GM19328 (cell line): Measurements from ENCODE around the gene PAPPA.

Source experiments
- ATAC-seq: cut with Tn5 transposase; IDR thresholded peaks from one replicate; pipeline ENCODE4 v1.9.1; 2021; ENCODE audit warnings: mild to moderate bottlenecking, moderate library complexity; ENCODE audit not compliant: unreplicated experiment

Gene PAPPA

DNA sequence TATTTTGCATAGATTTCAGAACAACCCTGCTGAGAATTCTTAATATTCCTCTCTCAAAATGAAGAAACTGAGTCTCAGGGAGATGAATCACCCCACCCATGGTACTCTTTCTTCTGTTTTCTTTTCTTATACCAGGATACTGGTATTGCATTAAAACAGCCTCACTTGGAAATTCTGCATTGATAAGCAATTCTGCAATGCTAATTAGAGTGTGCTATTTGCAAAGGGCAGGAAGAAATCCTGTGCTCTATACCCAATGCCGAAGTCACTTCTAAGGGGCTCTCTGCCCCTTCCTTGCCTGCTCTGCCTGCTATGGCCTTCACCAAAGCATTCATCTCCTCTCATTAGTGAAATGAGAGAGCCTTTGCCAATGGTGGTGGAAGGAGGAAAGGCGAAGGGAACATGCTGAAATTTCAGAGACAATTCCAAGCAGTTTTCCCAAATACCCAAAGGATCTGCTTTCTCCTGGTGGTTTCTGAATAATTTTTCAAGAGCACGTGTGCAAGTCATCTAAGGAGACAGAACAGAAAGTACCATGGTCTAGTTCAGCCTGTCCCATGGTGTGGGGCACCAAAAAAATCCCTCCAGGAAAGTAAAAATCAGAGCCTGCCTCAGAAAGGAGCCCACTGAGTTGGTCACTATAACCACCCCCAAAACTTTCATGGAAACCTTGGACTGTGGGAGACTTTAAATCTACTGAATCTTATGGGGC lies 156.5 kb downstream of the PAPPA start:
- ATAC-seq = no peak

DNA sequence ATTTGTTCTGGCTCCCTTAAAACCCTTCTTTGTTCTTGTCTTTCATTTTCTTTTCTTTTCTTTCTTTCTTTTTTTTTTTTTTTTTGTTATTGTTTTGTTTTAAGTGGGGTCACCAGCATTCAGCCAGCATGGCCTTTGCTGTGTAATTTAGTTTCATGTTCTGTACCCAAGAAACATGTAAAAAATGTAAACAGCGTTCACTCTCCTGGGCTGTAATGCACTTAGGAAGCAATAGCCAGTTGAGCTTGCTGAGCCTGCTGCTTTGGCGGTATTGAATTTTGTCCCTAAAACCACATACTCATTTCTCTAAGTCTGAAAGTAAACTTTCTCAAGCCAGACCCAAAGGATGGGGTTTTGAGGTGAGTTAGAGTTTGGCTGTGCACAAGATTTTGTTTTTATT lies 158.6 kb downstream of the PAPPA start:
- no peak for ATAC-seq

DNA sequence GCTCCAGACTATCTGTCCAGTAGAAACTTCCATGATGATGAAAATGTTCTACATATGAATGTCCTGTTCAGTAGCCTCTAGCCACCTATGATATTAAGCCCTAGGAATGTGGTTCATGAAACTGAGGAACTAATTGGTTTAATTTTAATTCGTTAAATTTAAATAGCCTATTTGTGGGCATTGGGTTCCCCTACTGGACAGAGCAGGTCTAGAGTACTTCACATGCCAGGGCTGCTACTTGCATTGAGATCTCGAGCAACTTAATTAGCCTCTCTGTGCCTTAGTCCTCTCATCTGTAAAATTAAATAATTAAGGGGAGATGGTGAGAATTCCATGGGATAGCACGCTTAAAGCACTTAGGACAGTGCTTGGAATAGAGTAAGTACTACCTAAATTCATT lies 160.0 kb downstream of the PAPPA start:
- ATAC-seq = no peak

DNA sequence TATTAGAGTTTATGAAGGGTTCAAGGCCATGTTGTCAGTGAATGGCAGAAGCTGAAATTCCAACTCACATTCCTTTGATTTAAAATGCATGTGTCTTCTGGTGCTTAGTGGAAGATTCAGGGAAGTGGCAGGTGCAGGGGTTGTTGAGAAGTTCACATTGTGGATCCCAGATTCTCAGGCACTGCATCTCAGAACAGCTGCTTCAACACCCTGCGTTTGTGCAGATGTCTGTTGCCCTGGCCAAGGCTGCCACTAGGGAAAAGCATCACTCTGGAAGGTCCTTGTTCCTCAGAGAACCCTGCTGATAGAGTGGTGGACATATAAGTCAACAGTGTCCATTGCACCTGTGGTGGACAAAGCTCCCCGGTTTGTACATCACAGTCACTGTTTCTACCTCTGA lies 162.7 kb downstream of the PAPPA start:
- no peak for ATAC-seq

DNA sequence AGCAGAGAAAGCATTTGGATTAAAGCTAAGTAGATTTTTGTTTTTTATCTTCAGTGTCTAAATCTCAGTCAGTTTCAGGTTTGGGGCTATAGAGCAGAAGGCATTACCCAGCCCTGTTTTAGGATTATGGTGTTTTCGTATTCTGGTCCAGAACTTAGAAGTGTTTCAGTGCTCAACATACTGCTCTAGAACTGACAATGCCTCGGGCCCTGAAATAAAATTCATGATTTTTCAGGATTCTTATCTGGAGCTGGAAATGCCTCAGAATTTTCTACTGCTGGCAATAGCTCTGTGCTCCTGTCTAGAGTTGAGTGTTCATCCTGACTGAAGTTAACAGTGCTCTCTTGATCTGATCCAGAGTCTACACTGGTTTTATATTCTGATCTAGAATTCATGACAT lies 163.9 kb downstream of the PAPPA start:
- no peak for ATAC-seq

DNA sequence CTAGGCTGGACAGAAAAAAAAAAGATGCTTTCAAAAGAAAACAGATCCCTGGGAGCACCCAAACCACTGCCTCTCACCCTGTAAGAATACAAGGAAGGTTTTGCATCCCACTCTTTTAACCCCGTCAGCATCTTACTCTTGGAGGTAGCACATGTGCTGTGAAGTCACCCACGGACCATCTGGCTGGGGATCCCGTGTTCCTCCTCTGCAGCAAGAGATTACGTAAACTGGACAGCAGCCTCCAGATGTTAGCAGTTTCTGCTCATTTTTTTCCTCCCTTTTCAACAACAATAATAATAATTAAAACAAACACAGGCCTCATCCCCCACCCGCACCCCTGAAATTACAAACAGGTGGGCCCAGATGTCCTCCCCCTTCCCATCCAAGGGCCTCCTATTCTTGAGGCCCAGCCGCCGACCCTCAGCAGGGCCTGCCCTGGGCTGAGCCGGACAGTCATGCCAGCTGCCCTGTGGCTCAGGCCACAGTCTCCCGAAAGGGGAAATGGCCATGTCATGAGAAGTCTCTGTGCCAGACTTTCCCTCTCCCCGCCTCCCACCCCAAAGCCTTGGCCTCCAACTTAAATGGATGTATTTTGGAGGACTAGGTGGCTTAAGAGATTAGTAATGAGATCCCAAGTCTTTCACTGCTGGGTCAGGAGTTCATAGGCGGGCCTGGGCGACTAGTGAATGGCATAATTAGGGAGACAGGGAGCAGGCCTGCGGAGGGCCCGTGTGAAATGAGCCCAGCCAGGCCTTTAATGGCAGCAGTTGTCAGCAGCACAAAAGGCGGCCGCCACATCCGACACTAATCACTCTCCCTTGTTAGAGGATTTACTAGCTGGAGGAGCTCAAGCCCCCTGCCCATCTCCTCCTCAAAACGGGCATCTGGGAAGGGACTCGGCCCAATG lies 165.1 kb downstream of the PAPPA start:
- no peak for ATAC-seq

DNA sequence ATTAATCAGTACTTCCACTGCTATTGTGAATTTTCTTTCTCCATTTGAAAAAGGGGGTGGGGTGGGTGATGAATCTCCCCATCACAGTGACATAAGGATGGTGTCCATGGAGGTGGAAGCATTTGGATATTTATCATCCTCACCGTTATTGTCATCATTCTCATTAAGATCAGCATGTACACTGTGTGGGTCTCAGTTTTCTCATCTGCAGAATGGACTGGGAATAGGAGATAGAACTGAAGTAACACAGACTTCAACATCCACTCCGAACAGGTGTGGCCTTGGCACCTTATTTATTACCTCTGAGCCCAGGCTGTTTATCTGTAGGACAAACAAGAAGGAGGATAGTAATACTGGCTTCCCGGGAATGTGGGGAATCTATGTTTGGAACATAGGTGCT lies 165.9 kb downstream of the PAPPA start:
- ATAC-seq = no peak

DNA sequence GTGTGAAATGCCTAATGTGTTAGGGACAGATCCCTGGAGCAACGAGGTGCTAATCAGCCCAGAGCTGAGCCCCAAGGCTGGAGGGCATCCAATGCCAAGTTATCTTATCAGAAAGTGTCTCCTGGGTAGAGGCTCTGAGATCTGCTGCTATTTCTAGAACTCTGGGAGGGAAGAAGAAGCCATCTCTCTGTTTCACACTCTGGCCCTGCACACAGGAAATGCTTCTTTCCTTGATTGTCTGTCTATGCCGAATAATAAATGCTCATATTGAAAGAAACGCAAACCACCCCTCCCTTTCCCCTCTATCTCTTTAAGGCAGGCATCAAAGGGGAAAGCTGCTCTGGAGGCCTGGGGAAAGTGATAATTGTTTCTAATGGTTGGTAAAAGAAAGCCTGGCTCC lies 166.7 kb downstream of the PAPPA start:
- ATAC-seq = no peak

DNA sequence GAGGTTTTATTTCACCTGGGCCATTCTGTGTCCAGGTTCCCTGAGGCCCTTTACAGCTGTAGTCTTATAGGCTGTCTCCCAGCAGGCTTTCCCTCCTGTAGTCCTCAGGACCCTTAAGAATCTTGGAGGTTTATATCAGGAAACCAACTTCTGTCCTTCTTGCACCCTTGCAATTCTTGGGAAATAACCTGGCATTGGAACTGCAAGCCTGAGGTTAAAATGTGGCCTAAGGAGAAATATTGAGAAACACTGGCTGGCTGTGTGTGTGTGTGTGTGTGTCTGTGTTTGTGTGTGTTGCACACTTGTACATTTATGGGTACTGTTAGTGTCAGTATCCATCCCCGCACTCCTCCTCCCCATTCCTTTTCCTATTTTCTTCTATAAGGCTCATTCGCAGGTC lies 168.9 kb downstream of the PAPPA start:
- ATAC-seq = no peak

DNA sequence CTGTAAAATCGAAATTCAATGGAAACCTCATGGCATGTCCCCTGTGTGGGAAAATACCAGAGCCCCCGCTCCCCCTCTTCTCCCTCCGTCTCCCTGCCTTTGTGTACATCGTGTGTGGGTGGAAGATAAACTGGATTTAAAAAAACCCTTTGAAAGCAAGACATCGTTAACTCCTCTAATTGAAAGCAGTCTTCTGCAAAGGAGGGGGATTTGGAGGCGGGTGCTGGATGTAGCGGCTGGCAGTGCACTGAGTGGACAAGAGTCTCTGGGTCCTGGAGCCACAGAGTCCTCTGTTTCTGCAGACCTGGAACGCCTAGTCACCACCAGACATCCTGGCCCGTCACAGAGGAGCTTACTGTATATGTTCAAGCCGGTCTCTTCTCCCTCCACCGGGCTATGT lies 169.4 kb downstream of the PAPPA start:
- no peak for ATAC-seq

DNA sequence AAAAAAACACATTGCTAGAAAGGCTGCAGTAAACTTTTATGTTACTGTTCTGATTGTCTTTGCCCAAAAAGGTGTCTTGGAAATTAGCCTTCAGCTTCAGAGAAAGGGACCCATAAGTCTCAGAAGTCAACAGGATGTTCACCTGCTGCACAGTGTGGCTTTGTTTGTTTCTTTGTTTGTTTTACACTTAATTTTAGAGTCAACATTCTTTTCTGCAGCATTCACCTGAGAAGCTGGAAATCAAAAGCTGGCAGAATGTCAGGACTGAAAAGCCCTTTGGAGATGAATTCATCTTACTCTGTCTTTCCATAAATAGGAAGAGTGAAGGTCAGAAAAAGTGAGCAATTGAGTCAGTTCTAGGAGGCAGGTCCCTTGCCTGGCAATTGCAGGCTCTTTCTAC lies 170.0 kb downstream of the PAPPA start:
- no peak for ATAC-seq

DNA sequence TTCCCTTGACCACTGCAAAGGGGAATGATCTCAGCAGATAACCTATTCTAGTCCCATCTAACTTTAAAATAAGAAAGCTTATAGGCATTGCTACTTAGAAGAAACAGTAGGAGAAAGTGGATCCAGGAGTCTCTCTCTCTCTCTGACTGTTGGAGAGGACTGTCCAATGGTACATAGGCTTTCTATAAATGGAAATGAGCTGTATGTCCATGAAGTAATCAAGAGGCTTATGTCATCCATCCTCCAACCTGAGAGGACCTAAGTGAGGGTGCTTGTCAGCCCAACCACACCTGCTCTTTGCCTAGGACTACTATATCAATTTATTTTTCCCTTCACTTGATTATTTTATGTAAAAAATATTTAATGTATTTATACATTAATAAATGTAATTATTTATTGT lies 172.3 kb downstream of the PAPPA start:
- ATAC-seq = no peak

DNA sequence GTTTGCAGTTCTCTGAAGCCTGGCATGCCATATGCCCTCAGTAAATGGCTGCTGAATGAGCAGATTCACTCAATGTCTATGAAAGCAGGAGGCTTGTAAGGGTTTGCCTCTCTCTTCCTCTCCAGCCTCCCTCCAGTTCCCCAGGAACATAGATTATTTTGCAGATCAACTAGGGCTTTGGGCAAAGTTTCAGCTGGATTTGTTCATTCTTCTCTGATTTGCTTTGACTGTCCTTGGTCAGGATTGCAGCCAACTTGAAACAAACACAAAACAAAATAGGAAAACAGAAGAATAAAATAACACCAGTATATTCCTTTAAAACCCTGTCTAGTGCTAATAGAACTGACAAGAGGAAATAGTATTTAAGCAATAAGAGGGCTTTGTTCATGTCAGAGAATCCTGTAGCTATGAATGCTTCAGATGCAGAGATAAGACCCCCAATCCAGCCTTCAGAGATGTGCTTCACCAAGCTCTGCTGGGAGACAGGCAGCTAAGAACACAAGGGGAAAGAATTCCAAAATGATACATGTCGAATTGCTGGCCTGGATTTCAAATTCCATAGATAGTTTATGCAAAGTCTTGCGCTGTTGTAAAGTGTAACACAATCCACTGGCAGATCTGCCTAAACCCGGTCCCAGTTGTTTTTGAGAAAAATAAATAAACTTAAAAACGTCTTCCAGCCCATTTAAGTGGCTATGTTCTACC lies 174.3 kb downstream of the PAPPA start:
- ATAC-seq = no peak

DNA sequence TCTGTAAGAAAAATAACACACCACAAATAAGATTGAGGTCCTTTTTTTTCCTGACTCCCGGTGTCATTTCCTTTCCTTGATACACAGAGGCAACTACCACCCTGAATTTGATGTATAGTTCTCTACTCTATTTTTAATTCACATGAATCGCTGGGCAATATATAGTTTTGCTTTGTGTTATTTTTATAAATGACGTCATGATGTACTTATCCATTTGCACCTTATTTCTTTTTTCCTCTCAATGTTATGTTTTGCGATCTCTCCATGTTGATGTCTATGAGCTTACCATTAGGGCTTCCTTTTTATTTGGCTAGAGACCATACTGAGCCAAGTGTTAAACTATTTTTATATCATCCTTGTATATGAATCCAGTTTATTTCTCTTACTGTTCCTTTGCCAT lies 175.9 kb downstream of the PAPPA start:
- no peak for ATAC-seq

DNA sequence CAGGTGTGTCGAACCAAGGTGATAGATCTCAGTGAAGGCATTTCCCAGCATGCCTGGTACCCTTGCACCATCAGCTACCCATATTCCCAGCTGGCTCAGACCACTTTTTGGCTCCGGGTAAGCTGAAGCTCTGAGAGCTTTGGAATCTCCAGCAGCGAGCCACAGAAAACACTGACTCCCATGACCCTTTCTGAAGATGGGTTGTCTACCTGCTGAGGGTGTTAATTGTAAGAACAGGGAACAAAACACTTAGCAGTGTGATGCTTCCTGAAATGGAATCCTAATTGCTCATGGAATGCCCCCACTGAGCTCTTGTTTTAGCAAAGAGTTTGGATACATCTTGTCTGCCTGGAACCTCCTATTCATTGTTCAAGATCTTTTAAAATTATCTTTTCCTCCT lies 177.7 kb downstream of the PAPPA start:
- ATAC-seq = no peak

DNA sequence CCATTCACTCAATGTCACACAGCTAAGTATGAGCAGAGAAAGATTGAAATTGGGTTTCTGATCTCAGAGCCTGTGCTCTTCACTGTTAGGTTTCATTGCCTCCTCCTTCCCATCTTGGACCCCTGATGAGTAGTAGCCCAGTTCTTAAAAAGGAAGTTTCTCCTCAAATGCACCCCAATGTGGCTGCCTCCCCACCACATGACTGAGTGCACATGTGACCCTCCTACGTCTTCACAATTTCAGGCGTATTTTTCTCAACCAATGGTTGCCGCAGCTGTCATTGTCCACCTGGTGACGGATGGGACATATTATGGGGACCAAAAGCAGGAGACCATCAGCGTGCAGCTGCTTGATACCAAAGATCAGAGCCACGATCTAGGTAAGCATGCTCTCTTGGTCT lies 178.5 kb downstream of the PAPPA start:
- ATAC-seq = no peak

DNA sequence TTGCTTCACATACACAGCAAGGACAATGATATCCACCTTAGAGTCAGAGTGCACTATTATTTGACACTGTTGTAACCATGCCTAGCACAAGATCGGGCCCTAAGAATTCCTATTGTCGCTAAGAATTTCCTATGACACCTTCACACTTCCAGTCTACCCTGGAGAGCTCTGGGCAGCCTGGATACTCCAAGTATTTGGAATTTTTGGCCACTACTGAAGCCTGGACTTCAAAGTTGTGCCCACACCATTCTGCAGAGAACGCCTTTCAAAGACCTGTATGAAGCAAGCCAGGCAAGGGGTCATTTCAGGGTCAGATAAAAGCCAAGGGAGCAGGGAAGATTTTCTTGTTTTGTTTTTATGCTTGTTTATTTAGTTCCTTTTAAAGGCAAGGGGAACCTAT lies 179.7 kb downstream of the PAPPA start:
- ATAC-seq = no peak

DNA sequence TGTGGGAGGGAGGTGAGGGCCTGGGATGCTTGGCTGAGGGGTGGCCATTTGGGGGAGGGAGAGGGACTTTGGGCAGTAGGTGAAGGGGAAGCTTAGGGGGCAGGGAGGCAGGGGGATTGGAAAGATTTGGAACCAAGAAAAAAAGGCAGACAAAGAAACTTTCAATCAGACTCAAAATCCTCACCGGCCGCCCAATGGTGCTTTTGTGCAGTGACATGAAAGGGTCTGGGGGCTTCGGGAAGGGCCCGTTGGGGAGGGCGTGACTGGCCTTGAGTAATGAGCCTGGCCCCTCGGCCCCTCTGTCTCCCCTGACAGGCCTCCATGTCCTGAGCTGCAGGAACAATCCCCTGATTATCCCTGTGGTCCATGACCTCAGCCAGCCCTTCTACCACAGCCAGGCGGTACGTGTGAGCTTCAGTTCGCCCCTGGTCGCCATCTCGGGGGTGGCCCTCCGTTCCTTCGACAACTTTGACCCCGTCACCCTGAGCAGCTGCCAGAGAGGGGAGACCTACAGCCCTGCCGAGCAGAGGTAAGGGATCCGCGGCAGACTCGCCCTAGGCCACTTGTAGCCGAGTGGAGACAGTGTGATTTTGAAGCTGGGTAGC lies 181.1 kb downstream of the PAPPA start:
- ATAC-seq = no peak

DNA sequence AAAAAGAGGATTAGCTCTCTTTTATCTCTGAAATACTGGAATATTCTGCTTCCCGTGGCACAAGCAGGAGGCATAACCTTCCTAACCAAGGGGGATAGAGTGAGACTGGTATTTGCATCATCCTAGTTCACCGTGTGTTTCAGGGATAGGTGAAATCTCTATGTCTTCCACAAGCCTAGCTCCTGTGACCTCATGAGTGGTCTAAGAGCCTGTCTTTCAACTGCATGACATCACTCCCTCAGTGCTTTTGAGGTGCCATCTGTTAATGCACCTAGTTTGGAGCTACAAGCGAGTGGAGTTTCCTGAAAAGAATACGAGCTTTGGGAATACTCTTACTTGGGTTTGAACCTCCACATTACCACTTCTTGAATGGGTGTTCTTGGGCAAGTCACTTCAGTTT lies 181.8 kb downstream of the PAPPA start:
- no peak for ATAC-seq

DNA sequence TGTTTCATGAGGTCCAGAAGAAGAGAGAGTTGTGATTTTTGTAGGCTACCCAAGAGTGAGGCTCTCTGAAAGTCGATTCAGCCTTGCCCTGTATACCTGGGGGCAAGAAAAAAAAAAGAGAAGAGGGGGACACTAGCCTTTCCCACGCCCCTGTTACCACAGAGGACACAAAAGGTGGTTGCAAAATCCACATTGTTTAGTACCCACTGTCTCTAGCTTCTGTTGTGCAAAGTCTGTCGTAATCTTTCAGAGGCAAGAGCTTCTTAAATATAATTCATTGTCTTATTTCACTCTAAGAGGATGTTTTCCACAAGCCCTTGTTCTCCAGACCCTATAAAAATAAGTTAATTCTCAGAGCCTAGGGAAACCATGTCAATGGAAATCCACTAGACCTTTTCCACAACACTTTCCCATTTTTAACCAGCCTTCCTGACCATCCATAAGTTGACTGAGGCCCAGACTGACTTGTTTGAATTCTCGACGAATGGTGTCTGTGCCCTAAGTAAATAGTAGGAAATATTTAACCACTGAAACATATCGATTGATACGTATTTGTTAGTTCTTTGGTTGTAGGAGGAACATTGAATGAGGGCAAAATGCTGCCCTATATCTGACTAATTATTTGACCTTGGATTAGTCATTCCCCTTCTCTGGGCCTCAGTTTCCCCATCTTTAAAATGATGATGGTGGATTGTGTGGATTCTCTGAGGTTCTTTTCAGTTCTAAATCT lies 182.7 kb downstream of the PAPPA start:
- ATAC-seq = no peak

DNA sequence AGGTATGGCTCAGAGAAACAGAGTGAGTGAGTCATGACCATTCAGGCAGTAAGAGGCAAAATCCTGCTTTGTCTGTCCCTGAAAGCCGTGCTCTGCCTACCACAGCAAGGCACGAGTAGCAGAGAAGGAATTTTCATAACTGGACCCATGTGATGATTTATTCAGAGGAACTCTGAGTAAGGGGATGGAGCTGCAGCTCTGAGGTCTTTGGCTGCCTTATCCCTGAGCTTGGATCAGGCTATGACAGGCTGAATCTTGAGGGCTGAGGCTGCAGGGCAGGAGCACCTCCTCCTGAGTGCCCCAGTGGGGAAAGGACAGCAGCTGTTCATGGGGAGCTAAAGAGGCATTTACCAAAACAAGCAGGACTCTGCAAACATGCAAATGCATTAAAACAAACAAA lies 183.4 kb downstream of the PAPPA start:
- no peak for ATAC-seq
